HAP-1 (cell line): ENCODE results near the gene MOB1B.
A peak's percentile ranks its signal among the peaks of the same experiment; 100 is the strongest.
"Not testable (repeated sequence)": the region's sequence is repeated elsewhere in the genome, so short reads cannot be mapped to it uniquely, and the experiment has no call there.

ENCODE experiments used
- DNase-seq, 2 experiments: peaks; one replicate each; pipeline ENCODE4 v3.0.0-alpha.2; 2016 to 2020; ENCODE audit warnings: low spot score in 2 of 2
- H3K27me3 ChIP-seq: fragments of 250-450 bp; sonication (Bioruptor Pico); 2 replicates; pipeline ENCODE4 v1.5.1; 2020; ENCODE audit warnings: low read depth, mild to moderate bottlenecking, moderate library complexity
- H3K36me3 ChIP-seq: fragments of 250-450 bp; sonication (Bioruptor Pico); replicated peaks from 2 replicates; pipeline ENCODE4 v1.5.1; 2020; ENCODE audit warnings: mild to moderate bottlenecking
- H3K4me1 ChIP-seq: fragments of 250-450 bp; sonication (Bioruptor Pico); 2 replicates; pipeline ENCODE4 v1.5.1; 2020; ENCODE audit warnings: mild to moderate bottlenecking
- H3K4me3 ChIP-seq: fragments of 250-450 bp; sonication (Bioruptor Pico); 2 replicates; pipeline ENCODE4 v1.5.1; 2020; ENCODE audit warnings: mild to moderate bottlenecking, moderate library complexity
- H3K9me3 ChIP-seq: fragments of 250-450 bp; sonication (Bioruptor Pico); 2 replicates; pipeline ENCODE4 v1.5.1; 2020; ENCODE audit warnings: mild to moderate bottlenecking, moderate library complexity
- in situ Hi-C: fragments of 300-500 bp; cut with MboI; formaldehyde crosslinking; loops from 3 replicates; pipeline ENCODE4 v1.14.3; 2020; ENCODE audit warnings: low sequenced_read_pairs, inconsistent platforms, mixed read lengths

Gene MOB1B

GRCh38 chr4:71017391-71017790, 115.2 kb downstream of the MOB1B start:
- H3K4me3 ChIP-seq, H3K27me3 ChIP-seq, DNase-seq, in situ Hi-C loops, H3K36me3 ChIP-seq, H3K9me3 ChIP-seq, H3K4me1 ChIP-seq: not testable (repeated sequence)

DNA sequence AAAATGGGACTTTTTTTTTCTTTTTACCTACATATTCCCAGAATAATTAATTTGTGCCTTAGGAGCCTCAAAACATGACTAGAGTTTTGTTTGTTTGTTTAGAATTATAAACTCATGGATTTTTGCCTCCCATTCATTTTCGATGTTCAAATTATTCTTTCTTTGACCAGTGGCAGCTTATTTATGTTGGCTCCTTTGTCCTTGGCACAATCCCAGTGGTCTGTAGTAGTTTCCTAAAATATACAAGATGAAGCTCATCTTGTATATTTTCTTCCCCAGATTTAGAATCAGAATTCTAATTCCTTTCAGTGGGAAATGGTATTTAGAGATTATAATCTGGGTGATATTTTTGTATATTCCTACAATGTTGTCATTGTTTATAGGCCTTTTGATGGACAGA, 118.4 kb downstream of the MOB1B start:
- Histone ChIP-seq H3K4me1 (peaks cover 1% of the 10 kb centered on the region), H3K9me3 (no peaks in the 10 kb centered on the region), H3K4me3 (no peak overlapping the region), H3K36me3 (peaks cover 4% of the 10 kb centered on the region), H3K27me3 (no peaks in the 10 kb centered on the region)
- DNase-seq, result no peak
- in situ Hi-C loops, result no loop called here

- peaks cover 11% of the 10 kb centered on the region for H3K36me3 ChIP-seq
These were observed 123.5 kb downstream of the MOB1B start for GRCh38 chr4:71025654-71026053.

DNA sequence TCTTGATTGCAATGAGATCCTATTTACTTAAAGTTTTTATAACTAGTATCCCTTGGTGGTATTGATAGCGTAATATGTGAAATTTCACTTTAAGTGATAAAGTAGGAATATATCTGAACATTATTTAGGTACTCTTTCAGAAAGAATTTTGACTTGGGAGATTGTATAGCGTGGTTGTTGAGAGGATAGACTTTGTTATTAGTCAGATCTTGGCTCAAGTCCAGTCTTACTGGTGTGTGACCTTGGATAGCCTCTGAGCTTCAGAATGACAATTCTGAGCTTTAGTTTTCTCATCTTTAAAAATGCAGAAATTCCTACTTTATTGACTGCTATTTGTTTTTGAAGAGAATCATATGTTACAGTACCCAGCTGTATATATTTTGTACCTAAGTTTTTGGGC, 123.9 kb downstream of the MOB1B start:
- Histone ChIP-seq H3K27me3 (no peaks in the 10 kb centered on the region), H3K4me3 (no peak overlapping the region), H3K36me3 (peaks cover 11% of the 10 kb centered on the region), H3K9me3 (no peaks in the 10 kb centered on the region), H3K4me1 (peaks cover 10% of the 10 kb centered on the region)
- peak; percentile 38 to 65 for DNase-seq
- in situ Hi-C loops, result no loop called here

More at GRCh38 chr4:71025654-71026053, 123.5 kb downstream of the MOB1B start:
- no peaks in the 10 kb centered on the region for H3K9me3 ChIP-seq
- no peaks in the 10 kb centered on the region for H3K27me3 ChIP-seq
- in situ Hi-C loops, result no loop called here
- H3K4me3 ChIP-seq, result no peak overlapping the region
- DNase-seq, result no peak
- peaks cover 10% of the 10 kb centered on the region for H3K4me1 ChIP-seq

- Histone ChIP-seq H3K9me3 (no peaks in the 10 kb centered on the region), H3K4me1 (peaks cover 10% of the 10 kb centered on the region), H3K27me3 (no peaks in the 10 kb centered on the region), H3K4me3 (no peak overlapping the region), H3K36me3 (peaks cover 11% of the 10 kb centered on the region)
- in situ Hi-C loops, result no loop called here
- no peak for DNase-seq
These were observed 125.4 kb downstream of the MOB1B start for GRCh38 chr4:71027611-71028010.

DNA sequence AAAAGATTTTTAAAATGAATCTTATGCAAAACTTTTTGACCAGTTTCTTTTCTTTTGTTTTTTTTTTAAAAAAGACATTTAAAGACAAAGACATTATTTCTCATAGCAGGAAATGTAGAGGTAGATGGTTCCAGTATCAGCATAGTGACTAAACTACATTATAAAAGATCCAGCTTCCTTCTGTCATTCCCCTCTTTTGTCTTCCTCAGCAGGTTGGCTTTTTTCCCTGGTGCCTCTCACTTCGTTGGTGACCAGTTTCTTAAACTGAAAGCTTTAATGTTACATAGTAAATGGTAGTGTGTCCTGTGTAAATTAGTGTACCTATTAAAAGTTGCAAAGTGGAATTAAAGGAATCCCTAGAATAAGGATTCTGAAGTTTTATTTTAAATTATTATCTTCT, 127.3 kb downstream of the MOB1B start:
- H3K36me3 ChIP-seq, result peaks cover 7% of the 10 kb centered on the region; the same call in 1 of the 2 replicates
- DNase-seq, result no peak

GRCh38 chr4:71032106-71032505, 129.9 kb downstream of the MOB1B start:
- in situ Hi-C loops, H3K4me1 ChIP-seq, H3K36me3 ChIP-seq, H3K27me3 ChIP-seq, H3K9me3 ChIP-seq, DNase-seq, H3K4me3 ChIP-seq: not testable (repeated sequence)

More for the DNA sequence above, 127.3 kb downstream of the MOB1B start:
- in situ Hi-C loops, result no loop called here
- no peaks in the 10 kb centered on the region for H3K27me3 ChIP-seq
- no peaks in the 10 kb centered on the region for H3K9me3 ChIP-seq
- H3K4me3 ChIP-seq, result no peak overlapping the region
- peaks cover 10% of the 10 kb centered on the region for H3K4me1 ChIP-seq
